ENCODE results near the gene CRY1. TPM values are rescaled to one million over a fixed set of nuclear protein-coding genes. Genes with fewer than 3 reads are reported as not detected.

Gene CRY1
- total and polyA plus RNA-seq, 2 experiments from 2014 or later: 23.3 to 55.1 TPM

DNA sequence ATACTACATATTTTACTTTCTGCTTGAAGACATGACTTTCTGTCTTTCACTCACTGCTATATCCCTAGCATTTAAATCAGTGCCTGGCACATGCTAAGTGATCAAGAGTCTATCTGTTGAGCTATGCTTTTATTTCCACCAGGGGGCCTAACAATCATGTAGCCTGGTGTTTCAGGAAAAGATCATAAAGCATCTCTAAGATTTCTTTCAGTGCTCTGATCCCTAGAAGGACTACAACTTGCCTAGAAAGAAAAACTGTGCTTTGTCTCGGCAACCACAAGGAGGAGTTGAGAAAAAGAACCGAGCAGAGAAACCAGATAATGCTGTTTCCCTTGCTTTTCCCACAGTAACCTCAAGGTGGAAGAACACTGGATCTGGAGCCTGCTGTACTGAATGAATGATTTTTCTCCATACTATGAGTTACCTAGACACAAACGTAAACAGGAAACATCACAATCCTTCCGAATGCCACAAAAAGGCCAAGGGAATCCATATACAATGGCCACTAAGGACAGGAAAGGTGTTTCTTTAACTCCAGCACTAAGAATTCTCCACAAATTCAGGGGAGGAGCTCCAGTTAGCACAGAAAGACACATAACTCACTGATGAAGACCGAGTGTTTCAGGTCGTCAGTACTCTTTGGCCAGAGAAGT lies 1.2 kb downstream of the CRY1 start:
- Histone ChIP-seq H3K27me3 (no peaks in the 10 kb centered on the region), H3K27ac (peak overlapping the region; percentile 99), H3K36me3 (no peaks in the 10 kb centered on the region), H3K4me1 (ENCODE audit: low read depth) (peaks cover 6% of the 10 kb centered on the region), H3K4me3 (peak overlapping the region; percentile 84), H3K9me3 (ENCODE audit: low read depth) (no peaks in the 10 kb centered on the region)
- TF ChIP-seq CTCF (IDR thresholded peaks at IDR 0.05; ENCODE audit: low read depth, low read length): peak; percentile 93
- DNase-seq (ENCODE audit: low read depth in 1 of 2, low spot score in 1 of 2): peak; percentile 82 to 96

DNA sequence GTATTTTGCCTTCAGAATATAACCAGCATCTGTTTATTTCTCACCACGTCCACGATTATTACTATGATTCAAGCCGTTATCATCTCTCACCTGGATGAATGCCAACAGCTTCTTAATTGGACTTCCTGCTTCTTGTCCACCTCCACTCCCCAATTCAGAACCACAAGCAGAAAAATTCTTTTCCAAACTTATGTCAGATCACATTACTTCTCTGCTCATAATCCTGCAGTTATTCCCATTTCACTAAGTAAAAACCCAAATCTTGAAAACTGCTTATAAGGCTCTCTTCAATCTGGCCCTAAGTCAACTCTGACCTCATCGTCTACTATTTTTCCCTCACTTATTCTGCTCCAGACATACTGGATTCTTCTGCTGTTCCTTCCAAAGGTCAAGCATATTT lies 2.0 kb downstream of the CRY1 start:
- H3K27ac ChIP-seq: peak overlapping the region; percentile 99
- peak overlapping the region; percentile 84 for H3K4me3 ChIP-seq
- H3K4me1 ChIP-seq (ENCODE audit: low read depth): peaks cover 6% of the 10 kb centered on the region
- H3K9me3 ChIP-seq (ENCODE audit: low read depth): no peaks in the 10 kb centered on the region
- H3K36me3 ChIP-seq: no peaks in the 10 kb centered on the region
- no peak for TF ChIP-seq CTCF (IDR thresholded peaks at IDR 0.05; ENCODE audit: low read depth, low read length)
- DNase-seq (ENCODE audit: low read depth in 1 of 2, low spot score in 1 of 2): peak in 1 of 2 donors; percentile 86
- H3K27me3 ChIP-seq: no peaks in the 10 kb centered on the region

- no peak for DNase-seq (ENCODE audit: low read depth in 1 of 2, low spot score in 1 of 2)
- Histone ChIP-seq H3K4me1 (ENCODE audit: low read depth) (peaks cover 6% of the 10 kb centered on the region), H3K9me3 (ENCODE audit: low read depth) (no peaks in the 10 kb centered on the region), H3K27ac (no peak overlapping the region), H3K4me3 (no peak overlapping the region), H3K36me3 (no peaks in the 10 kb centered on the region), H3K27me3 (no peaks in the 10 kb centered on the region)
- no peak for TF ChIP-seq CTCF (IDR thresholded peaks at IDR 0.05; ENCODE audit: low read depth, low read length)
Observed at GRCh38 chr12:107090711-107091110, 2.6 kb downstream of the CRY1 start.

DNA sequence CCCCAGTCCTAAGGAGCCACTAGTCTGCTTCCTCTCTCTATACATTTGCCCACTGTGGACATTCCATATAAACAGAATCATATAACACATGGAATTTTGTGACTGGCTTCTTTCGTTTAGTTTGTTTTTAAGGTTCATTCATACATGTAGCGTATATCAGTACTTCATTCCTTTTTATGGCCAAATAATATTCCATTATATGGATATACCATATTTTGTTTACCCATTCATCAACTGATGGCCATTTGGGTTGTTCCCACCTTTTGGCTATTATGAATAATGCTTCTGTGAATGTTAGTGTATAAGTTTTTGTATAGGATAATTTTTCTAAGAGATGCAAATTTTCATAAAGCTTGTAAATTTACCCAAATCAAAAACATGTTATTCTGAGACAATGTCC lies 4.4 kb downstream of the CRY1 start:
- no peaks in the 10 kb centered on the region for H3K36me3 ChIP-seq
- no peak overlapping the region for H3K4me3 ChIP-seq
- no peak for DNase-seq (ENCODE audit: low read depth in 1 of 2, low spot score in 1 of 2)
- TF ChIP-seq CTCF (IDR thresholded peaks at IDR 0.05; ENCODE audit: low read depth, low read length): no peak
- peaks cover 6% of the 10 kb centered on the region for H3K4me1 ChIP-seq (ENCODE audit: low read depth)
- H3K27ac ChIP-seq: no peak overlapping the region
- H3K27me3 ChIP-seq: no peaks in the 10 kb centered on the region
- no peaks in the 10 kb centered on the region for H3K9me3 ChIP-seq (ENCODE audit: low read depth)

DNA sequence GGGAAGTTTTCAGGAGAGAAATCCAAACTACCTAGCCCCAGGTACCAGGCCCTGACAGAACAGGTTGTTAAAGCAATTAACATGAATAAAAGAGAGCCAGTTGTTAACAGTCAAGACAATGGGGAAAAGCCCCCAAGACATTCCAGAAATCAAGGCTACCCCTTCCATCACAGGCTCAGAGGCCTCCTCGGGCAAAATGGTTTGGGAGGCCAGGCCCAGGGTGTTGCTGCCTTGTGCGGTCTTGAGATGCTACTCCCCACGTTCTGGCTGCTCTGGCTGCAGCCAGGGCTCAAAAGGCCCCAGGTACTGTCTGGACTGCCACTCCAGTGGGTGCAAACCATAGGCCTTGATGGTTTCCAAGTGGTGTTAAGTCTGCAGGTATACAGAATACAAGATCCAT lies 7.0 kb downstream of the CRY1 start:
- peaks cover under 1% of the 10 kb centered on the region for H3K4me1 ChIP-seq (ENCODE audit: low read depth)
- H3K36me3 ChIP-seq: no peaks in the 10 kb centered on the region
- no peaks in the 10 kb centered on the region for H3K27me3 ChIP-seq
- no peak for DNase-seq (ENCODE audit: low read depth in 1 of 2, low spot score in 1 of 2)
- H3K9me3 ChIP-seq (ENCODE audit: low read depth): no peaks in the 10 kb centered on the region
- no peak for TF ChIP-seq CTCF (IDR thresholded peaks at IDR 0.05; ENCODE audit: low read depth, low read length)
- H3K27ac ChIP-seq: no peak overlapping the region
- H3K4me3 ChIP-seq: no peak overlapping the region
